GM18526 (cell line): ENCODE measurements around the gene STK17A.

Experiments
- POLR2A ChIP-seq: IDR thresholded peaks from 3 replicates; pipeline ENCODE4 v1.6.1; 2011; ENCODE audit not compliant: insufficient read length; ENCODE audit errors: extremely low read depth

Gene STK17A

DNA sequence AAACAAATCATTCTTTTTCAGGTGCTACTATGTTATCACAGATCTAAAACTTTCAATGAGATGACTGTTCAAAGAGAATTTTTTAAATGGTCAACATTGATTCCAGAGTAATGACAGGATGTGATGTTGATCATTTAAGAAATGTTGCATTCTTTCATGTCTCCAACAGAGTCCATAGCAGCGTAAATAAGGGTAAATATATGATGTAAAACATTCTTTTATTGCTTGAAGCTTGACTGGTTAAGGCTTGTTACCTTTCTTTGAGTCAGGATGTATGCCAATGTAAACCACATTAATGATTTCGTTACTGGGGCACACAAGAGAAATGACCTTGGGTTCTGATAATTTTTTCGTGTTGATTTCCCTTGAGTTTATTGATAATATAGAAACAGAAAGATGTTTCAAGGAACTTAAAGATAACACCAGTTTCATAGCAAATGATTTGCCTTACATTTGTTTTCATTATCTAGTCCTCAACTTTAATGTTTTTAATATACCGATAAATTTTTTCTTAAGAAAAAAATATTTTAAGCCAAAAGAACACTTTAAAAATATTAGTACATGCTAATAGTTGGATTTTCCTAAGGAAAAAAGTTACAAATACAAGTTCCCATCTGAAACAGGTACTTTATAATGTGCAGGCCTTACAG, 3.5 kb downstream of the STK17A start:
- TF ChIP-seq POLR2A = no peak

- no peak for TF ChIP-seq POLR2A
These were observed 5.7 kb downstream of the STK17A start for GRCh38 chr7:43588477-43589132.

DNA sequence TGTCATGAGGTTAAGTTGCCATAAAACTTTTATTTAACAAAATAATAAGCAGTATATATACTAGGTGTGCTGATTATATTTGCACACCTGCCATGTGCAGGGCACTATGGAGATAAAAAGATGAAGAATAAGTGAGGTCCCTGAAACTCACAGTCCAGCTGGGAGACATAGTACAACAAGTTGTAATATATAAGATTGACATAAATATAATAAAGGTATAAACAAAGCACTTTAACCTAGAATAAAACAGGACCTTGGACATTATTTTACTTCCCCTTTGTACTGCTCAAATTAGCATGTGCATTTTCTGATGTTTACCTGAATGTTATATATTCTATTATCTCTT, 6.2 kb downstream of the STK17A start:
- TF ChIP-seq POLR2A = no peak

DNA sequence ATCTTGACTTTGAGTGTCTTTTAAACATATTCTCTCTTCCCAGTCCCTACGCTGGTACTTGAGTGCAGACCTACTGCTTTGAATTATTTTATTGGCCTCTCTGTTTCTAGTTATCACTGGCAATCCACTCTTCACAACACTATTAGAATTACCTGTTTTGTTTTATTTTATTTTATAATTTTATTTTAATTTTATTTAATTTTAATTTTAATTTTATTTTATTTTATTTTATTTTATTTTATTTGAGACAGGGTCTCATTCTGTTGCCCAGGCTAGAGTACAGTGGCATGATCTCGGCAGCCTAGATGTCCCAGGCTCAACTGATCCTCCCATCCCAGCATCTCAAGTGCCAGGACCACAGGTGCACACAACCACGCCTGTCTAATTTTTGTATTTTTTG, 6.8 kb downstream of the STK17A start:
- TF ChIP-seq POLR2A = no peak

- TF ChIP-seq POLR2A = no peak
These were observed 8.1 kb downstream of the STK17A start for GRCh38 chr7:43590862-43591557.

DNA sequence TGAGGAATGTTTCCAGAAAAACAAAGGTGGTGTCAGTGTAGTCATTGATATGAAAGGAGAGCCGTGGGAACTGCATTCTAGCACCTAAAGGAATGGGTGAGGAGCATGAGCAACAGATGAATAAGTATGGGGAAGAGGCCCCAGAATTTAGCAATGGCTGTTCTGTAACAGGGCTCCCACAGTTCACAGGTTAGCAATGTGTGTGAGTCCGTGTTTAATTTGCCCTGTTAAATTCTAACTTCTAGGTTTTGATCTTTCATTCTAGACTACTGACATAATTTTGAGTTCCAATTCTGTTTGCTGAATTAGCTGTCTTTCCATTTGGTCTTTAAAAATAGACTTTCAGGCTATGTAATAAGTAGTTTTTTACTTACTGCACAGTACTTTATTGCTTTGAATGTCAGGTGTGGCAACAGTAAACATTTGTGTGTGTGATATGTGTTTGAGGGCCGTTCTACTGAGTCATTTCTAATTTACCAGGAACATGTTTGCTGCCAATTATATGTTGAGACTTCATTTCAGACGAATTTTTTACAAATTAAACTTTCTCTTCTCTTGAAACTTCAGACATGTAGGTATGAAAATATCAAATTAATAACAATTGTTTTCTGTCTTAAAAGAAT, 8.8 kb downstream of the STK17A start:
- TF ChIP-seq POLR2A = no peak

DNA sequence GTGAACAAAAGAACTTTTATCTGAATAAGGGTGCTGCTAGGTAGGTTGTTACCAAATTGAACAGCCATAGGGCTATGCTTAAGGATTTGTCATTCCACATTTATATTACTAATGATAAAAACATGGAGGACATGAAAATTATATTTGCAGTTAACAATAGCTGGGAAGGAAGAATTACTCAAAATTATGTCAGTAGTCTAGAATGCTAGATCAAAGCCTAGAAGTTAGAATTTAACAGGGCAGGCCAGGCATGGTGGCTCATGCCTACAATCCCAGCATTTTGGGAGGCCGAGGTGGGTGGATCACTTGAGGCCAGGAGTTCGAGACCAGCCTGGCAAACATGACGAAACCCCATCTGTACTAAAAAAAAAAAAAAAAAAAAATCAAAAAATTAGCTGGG, 9.4 kb downstream of the STK17A start:
- TF ChIP-seq POLR2A = no peak

DNA sequence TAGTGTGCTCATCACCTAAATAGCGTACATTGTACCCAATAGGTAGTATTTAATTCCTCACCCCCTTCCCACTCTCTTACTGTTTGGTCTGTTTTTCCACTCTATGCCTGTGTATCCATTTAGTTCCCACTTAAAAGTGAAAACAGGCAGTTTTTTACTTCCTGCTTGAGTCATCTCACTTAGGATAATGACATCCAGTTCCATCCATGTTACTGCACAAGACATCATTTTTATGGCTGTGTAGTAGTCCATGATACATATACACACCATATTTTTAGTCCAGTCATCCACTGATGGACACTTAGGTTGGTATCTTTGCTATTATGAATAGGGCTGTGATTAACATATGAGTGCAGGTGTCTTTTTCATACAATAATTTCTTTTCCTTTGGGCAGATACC, 10.1 kb downstream of the STK17A start:
- no peak for TF ChIP-seq POLR2A

- no peak for TF ChIP-seq POLR2A
These were observed 11.1 kb downstream of the STK17A start for GRCh38 chr7:43594020-43594419.

GRCh38 chr7:43600056-43600455, 17.1 kb downstream of the STK17A start:
- no peak for TF ChIP-seq POLR2A

GRCh38 chr7:43602256-43602655, 19.3 kb downstream of the STK17A start:
- TF ChIP-seq POLR2A = no peak

GRCh38 chr7:43604251-43604650, 21.3 kb downstream of the STK17A start:
- TF ChIP-seq POLR2A = no peak

DNA sequence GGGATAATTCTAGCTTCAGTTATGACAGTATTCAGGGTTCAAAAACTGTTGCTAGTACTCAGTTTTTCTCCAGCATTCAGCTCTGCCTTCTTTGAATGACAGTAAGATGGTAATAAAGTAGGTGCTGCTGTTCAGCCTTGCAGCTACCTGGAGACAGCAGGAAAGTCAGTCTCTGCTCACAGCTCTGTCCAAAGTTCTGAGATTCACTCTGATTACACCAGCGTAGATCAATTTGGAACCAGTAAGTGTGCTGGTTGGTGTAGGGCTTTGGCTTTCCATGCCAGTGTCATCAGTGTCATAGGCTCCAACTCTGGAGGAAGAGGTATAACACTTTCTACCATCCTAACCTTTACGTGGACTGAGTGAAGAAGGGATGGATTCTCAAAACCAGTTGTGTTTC, 26.2 kb downstream of the STK17A start:
- no peak for TF ChIP-seq POLR2A

DNA sequence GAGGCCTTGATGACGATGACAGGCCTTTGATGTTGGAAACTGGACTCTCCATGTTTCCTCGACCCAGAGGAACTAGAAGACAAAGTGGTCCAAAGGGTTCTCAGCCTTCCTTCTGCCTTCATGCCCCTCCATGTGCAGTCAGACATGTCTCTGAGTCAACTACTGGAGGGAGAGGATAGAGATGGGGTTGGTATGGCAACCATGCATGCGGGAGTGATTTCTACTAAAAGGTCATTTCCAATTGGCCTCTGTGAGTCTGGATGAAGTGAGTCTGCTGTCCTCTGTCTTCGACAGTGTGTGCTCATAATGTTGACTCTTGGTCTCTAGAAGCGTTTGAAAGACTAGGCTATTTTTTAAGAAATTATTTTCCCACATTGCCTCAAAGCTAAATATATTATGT, 29.2 kb downstream of the STK17A start:
- no peak for TF ChIP-seq POLR2A

DNA sequence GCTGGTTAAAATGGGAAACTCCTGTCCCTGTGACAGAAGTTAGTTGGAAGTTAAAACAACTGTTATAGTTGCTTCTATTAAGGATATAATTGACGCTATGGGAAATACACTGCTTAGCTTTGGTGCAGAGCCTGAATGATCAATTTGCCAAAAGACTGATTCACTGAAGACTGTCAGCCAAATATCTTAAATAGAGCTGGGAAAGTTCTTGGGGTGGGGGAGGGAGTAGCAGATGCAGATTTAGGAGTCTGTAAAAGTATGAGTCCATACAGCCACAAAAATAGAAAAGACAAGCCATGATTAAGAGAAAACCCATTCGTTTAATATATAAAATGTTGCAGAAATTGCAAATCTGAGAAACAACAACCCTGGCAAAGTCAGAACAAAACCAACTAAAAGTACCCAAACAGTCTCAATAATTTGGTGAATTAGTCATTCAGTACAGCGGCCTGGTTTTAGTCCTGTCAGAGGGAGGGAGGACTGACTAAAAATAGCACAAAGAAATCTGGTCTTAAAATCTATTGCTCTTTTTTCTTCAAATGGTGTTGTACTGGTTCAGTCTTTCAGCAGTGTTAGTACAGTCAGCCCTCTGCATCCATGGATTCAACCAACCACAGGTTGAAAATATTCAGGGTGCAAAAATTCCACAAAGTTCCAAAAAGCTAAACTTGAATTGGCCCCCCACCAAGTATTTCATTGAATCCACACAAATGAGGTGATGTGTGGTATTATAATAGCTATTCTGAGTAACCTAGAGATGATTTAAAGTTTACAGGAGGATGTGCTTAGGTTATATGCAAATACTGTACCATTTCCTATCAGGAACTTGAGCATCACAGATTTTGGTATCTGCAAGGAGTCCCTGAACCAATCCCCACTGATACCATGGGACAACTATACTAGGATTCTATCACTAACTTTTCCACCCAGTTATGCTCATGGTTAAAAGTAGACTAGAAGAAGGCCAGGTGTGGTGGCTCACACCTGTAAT, 30.0 kb downstream of the STK17A start:
- no peak for TF ChIP-seq POLR2A
